Neural crest cell (in vitro differentiated cells): Measurements from ENCODE around the gene DIS3. TPM values are rescaled to one million over a fixed set of nuclear protein-coding genes. Genes with fewer than 3 reads are reported as not detected.
A peak's percentile ranks its signal among the peaks of the same experiment; 100 is the strongest.
"Not testable (repeated sequence)": the region's sequence is repeated elsewhere in the genome, so short reads cannot be mapped to it uniquely, and the experiment has no call there.

Experiments used
- DNase-seq: peaks from one replicate; pipeline ENCODE4 v3.0.0; 2021; ENCODE audit warnings: low read depth, mixed read lengths, low spot score
- H3K27ac Mint-ChIP-seq: one replicate; pipeline ENCODE4 v1.8.0; 2021; ENCODE audit warnings: mild to moderate bottlenecking, mixed read lengths; ENCODE audit not compliant: unreplicated experiment
- H3K27me3 Mint-ChIP-seq: 2 replicates; pipeline ENCODE4 v1.8.0; 2021; ENCODE audit warnings: low read depth, mild to moderate bottlenecking, mixed read lengths
- H3K36me3 Mint-ChIP-seq: 2 replicates; pipeline ENCODE4 v1.8.0; 2021; ENCODE audit warnings: low read depth, mild to moderate bottlenecking, mixed read lengths
- H3K4me1 Mint-ChIP-seq: 2 replicates; pipeline ENCODE4 v1.8.0; 2021; ENCODE audit warnings: mixed read lengths
- H3K4me3 Mint-ChIP-seq: one replicate; pipeline ENCODE4 v1.8.0; 2021; ENCODE audit warnings: mild to moderate bottlenecking, mixed read lengths
- H3K9me3 Mint-ChIP-seq: 2 replicates; pipeline ENCODE4 v1.8.0; 2021; ENCODE audit warnings: mixed read lengths
- total RNA-seq: library from RNA; stranded (reverse); gene quantifications from 2 replicates; pipeline ENCODE4 v1.2.1, GENCODE V29; 2021
- TF ChIP-seq, protein P1 (sequence below): fragments of 200-600 bp; sonication (generic); conservative IDR thresholded peaks from 2 replicates; pipeline ENCODE4 v1.5.0; 2021; ENCODE audit warnings: antibody characterized with exemption, mild to moderate bottlenecking

DIS3 gene
- total RNA-seq, 1 donor from 2014 or later = 31.1 TPM

DNA sequence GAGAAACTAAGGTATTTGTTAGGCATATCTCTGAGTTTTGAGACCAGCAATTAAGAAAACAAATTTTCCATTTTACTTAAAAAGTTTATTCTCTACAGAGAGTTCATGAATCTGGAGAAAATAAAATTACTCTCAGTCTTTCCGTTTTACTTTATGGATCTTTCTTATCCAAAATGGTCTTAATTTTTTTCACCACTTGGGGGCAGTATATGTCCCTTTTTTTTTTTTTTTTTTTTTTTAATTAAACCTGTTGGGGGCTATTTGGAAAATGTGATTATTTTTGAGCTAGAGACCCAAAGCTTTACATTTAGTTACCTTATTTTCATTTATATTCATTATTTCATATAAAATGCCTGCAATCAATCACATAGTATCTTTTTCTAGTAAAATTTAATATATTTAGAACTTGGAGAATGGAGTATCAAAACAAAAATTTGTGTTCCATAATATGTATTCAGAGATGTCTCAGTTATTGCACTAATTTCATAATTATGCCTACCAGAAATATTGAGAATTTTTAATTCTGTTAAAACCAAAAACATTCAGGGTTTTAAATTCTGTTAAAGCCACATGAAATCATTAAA lies 27.3 kb upstream of the DIS3 start:
- no peak overlapping the region for H3K27ac Mint-ChIP-seq
- H3K4me1 Mint-ChIP-seq = no peaks in the 10 kb centered on the region
- H3K9me3 Mint-ChIP-seq = peaks cover 3% of the 10 kb centered on the region
- H3K27me3 Mint-ChIP-seq = no peaks in the 10 kb centered on the region
- peaks cover 18% of the 10 kb centered on the region for H3K36me3 Mint-ChIP-seq
- no peak for DNase-seq
- TF ChIP-seq, protein P1, sequence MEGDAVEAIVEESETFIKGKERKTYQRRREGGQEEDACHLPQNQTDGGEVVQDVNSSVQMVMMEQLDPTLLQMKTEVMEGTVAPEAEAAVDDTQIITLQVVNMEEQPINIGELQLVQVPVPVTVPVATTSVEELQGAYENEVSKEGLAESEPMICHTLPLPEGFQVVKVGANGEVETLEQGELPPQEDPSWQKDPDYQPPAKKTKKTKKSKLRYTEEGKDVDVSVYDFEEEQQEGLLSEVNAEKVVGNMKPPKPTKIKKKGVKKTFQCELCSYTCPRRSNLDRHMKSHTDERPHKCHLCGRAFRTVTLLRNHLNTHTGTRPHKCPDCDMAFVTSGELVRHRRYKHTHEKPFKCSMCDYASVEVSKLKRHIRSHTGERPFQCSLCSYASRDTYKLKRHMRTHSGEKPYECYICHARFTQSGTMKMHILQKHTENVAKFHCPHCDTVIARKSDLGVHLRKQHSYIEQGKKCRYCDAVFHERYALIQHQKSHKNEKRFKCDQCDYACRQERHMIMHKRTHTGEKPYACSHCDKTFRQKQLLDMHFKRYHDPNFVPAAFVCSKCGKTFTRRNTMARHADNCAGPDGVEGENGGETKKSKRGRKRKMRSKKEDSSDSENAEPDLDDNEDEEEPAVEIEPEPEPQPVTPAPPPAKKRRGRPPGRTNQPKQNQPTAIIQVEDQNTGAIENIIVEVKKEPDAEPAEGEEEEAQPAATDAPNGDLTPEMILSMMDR = peak; percentile 84
- no peak overlapping the region for H3K4me3 Mint-ChIP-seq

DNA sequence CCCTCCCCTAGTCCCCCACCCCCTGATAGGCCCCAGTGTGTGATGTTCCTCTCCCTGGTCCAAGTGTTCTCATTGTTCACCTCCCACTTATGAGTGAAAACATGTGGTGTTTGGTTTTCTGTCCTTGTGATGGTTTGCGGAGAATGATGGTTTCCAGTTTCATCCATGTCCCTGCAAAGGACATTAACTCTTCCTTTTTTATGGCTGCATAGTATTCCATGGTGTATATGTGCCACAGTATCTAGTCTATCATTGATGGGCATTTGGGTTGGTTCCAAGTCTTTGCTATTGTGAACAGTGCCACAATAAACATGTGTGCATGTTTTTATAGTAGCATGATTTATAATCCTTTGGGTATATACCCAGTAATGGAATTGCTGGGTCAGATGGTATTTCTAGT lies 24.8 kb upstream of the DIS3 start:
- not testable (repeated sequence) for H3K4me1 Mint-ChIP-seq, H3K27me3 Mint-ChIP-seq, H3K27ac Mint-ChIP-seq, H3K4me3 Mint-ChIP-seq, H3K9me3 Mint-ChIP-seq, DNase-seq
- H3K36me3 Mint-ChIP-seq = peaks cover 24% of the 10 kb centered on the region

DNA sequence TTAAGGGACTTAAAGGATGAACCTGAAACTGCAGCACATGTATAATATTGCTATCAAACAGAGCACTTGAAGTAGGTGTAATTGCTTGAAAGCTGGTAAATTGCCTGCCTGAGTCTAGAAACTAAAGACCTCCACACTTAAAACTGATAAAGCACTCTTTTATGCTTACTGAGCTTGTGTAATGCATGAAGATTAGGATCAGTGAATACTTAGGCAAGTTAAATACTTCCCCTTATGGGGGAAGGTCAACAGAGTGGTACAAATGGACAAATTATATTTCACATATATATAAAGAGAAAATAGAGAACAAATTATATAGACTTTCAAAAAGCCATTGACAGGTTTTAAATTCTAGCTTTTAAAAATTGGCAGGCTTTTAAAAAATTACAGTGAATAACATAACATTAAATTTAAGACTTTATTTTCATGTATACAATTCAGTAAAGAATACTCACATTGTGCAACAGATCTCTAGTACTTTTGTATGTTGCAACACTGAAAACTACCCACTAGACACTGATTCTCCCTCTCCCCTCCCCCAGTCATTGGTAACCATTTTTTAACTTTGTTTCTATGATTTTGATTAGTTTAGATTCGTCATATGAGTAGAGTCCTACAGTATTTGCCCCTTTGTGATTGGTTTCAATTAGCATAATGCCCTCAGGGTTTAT lies 24.1 kb upstream of the DIS3 start:
- H3K9me3 Mint-ChIP-seq = peaks cover 3% of the 10 kb centered on the region
- no peak overlapping the region for H3K27ac Mint-ChIP-seq
- no peaks in the 10 kb centered on the region for H3K27me3 Mint-ChIP-seq
- TF ChIP-seq, protein P1 = no peak
- H3K4me1 Mint-ChIP-seq = no peaks in the 10 kb centered on the region
- DNase-seq = no peak
- peaks cover 27% of the 10 kb centered on the region for H3K36me3 Mint-ChIP-seq
- no peak overlapping the region for H3K4me3 Mint-ChIP-seq

DNA sequence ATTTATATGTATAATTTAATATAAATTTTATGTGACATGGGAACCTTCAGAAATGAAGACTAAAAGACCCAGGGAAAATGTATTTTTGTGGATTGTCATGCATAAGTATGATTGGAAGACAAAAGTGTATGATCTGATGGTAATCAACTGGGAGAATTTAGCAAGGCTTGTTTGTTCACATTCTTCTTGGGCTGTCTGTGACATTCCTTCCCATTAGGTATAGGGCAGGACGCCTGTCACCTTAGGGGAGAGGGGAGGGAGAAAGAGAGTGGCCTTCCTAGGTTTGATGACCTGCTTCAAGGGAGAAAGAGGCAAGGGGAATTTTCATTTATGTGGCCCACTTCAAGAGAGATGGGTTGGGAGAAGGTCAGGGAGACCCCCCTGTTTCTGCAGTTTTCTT lies 22.6 kb upstream of the DIS3 start:
- H3K27me3 Mint-ChIP-seq = no peaks in the 10 kb centered on the region
- H3K9me3 Mint-ChIP-seq = peaks cover 3% of the 10 kb centered on the region
- H3K36me3 Mint-ChIP-seq = peaks cover 29% of the 10 kb centered on the region
- H3K27ac Mint-ChIP-seq = peak overlapping the region; percentile 39
- H3K4me3 Mint-ChIP-seq = no peak overlapping the region
- TF ChIP-seq, protein P1 = no peak
- no peak for DNase-seq
- no peaks in the 10 kb centered on the region for H3K4me1 Mint-ChIP-seq

DNA sequence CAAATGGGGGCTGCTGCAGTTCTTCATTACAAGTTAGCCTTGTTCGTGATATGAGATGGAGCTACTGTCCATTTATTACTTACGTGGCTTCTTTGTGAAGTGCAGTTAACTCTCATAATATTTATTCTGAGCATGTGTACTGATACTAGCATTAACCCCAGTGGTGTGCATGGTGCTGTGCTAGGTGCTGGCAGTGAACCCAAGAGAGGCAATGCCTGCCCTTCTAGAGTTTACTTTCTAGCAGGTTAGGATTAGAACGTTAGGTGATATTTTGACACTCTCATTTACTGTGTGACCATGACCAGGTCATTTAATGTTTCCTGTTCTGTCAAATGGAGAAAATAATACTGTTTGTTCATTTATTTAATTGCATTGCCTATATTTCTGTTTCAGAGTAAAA lies 17.1 kb upstream of the DIS3 start:
- no peaks in the 10 kb centered on the region for H3K4me1 Mint-ChIP-seq
- no peak for DNase-seq
- no peak overlapping the region for H3K4me3 Mint-ChIP-seq
- no peak overlapping the region for H3K27ac Mint-ChIP-seq
- no peaks in the 10 kb centered on the region for H3K27me3 Mint-ChIP-seq
- TF ChIP-seq, protein P1 = no peak
- no peaks in the 10 kb centered on the region for H3K9me3 Mint-ChIP-seq
- peaks cover 35% of the 10 kb centered on the region for H3K36me3 Mint-ChIP-seq

DNA sequence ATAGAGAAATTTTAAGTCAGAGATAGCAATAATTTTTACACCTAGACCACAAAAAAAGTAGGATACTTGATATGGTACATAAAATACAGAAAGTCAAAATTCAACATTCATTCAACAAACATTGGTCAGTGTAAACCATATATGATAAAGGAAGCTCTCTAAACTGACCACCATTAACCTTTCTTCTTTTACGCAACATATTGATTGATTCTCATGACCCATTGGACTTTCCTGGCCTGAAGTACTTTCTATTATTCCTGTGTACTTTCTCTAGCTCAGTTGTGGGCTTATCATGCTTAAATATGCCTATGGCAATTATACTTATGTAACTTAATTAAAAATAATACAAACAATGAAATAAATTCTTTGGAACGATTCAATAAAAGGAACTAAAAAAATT lies 10.9 kb upstream of the DIS3 start:
- Mint-ChIP-seq H3K4me1 (no peaks in the 10 kb centered on the region), H3K9me3 (no peaks in the 10 kb centered on the region), H3K27me3 (no peaks in the 10 kb centered on the region), H3K4me3 (no peak overlapping the region), H3K36me3 (peaks cover 29% of the 10 kb centered on the region), H3K27ac (no peak overlapping the region)
- TF ChIP-seq, protein P1 = no peak
- no peak for DNase-seq
